Prostate gland (tissue), 2 donors: Measurements from ENCODE around the gene SLC25A11.

Experiments
- POLR2AphosphoS5 ChIP-seq: sonication (generic); formaldehyde crosslinking; IDR thresholded peaks from one replicate; pipeline ENCODE4 v1.6.1; 2017; ENCODE audit warnings: antibody characterized with exemption
- TF ChIP-seq, protein P1 (sequence below), 4 experiments: fragments of 200-600 bp in 2 of 4; fragments of 450-650 bp in 2 of 4; sonication (generic) in 2 of 4; IDR thresholded peaks; 1 replicate in 3 of 4; 2 replicates in 1 of 4; pipeline ENCODE4 v1.5.1; 2016 to 2019; ENCODE audit warnings: antibody characterized with exemption in 4 of 4, mild to moderate bottlenecking in 2 of 4, moderate library complexity in 2 of 4

DNA sequence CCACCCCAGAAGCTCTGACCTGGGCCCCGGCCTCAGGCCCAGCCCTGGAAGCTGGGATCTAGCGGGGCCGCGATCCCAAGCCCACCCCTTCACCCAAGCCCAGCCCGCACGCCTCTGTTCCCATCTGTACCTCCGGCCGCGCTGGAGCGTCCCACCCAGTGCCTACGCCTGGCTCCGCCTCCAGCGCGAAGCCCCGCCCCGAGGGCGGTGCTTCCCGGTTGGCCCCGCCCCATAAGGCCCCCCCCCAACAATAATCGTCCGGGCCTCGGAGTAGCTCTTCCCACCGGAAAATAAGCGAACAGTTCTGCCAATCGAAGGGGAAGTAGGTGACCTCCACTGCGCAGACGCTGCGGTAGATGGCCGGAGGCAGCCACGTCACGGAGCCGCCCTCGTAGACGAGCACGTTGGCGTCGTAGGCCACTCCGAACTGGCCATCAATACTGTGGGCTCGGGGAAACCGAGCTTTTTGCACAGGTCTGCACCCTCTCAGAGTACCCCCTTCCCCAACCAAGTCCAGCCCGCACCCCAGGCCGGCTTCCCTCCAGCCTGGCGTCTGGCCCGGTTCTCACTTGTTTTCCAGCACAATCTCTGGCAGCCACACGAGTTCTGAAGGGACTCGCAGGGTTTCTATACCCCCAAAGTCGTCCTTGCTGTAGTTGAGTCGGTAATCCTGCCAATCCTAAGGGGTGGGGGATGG is 38.0 kb downstream of the SLC25A11 start:
- TF ChIP-seq, protein P1, sequence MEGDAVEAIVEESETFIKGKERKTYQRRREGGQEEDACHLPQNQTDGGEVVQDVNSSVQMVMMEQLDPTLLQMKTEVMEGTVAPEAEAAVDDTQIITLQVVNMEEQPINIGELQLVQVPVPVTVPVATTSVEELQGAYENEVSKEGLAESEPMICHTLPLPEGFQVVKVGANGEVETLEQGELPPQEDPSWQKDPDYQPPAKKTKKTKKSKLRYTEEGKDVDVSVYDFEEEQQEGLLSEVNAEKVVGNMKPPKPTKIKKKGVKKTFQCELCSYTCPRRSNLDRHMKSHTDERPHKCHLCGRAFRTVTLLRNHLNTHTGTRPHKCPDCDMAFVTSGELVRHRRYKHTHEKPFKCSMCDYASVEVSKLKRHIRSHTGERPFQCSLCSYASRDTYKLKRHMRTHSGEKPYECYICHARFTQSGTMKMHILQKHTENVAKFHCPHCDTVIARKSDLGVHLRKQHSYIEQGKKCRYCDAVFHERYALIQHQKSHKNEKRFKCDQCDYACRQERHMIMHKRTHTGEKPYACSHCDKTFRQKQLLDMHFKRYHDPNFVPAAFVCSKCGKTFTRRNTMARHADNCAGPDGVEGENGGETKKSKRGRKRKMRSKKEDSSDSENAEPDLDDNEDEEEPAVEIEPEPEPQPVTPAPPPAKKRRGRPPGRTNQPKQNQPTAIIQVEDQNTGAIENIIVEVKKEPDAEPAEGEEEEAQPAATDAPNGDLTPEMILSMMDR (IDR thresholded peaks at IDR 0.05), result no peak
- no peak for TF ChIP-seq POLR2AphosphoS5
